ENCODE results near the gene IDH3G. TPM values are rescaled to one million over a fixed set of nuclear protein-coding genes. Genes with fewer than 3 reads are reported as not detected.

The IDH3G gene
- total RNA-seq, 1 experiment from 2014 or later, result 43.2 TPM

- no peak overlapping the region for H3K4me3 Mint-ChIP-seq
- Histone ChIP-seq H3K14ac (ENCODE audit: insufficient read depth, low read length) (no peak overlapping the region; the same call in 1 of the 2 replicates), H3K9ac (ENCODE audit: extremely low read depth, insufficient read length, low read length) (no peak overlapping the region), H3K23ac (ENCODE audit: insufficient read length, low read depth, low read length) (no peak overlapping the region), H3K18ac (ENCODE audit: insufficient read length, low read depth, low read length) (no peak overlapping the region), H3K27ac (ENCODE audit: insufficient read length, low read depth, low read length) (no peak overlapping the region), H4K91ac (ENCODE audit: insufficient read length, low read depth, low read length) (no peak overlapping the region), H3K4ac (ENCODE audit: low read depth, low read length) (no peak overlapping the region), H2BK20ac (ENCODE audit: low read depth, low read length, poor library complexity, severe bottlenecking) (no peak overlapping the region), H3T11ph (ENCODE audit: low read length) (no peak overlapping the region), H3K4me1 (ENCODE audit: insufficient read depth, low read length) (no peaks in the 10 kb centered on the region), H2BK120ac (ENCODE audit: low read depth, low read length, poor library complexity, severe bottlenecking) (no peak overlapping the region), H2BK5ac (ENCODE audit: insufficient read length, low read length) (no peak overlapping the region), H3K79me2 (ENCODE audit: insufficient read depth, low read length) (peaks cover 4% of the 10 kb centered on the region; the same call in 1 of the 2 replicates), H3K4me2 (ENCODE audit: insufficient read depth, insufficient read length, low read length) (no peak overlapping the region), H3K56ac (ENCODE audit: insufficient read length, low read depth, low read length) (no peak overlapping the region), H2BK12ac (ENCODE audit: insufficient read length, low read depth, low read length) (no peak overlapping the region), H3K27me3 (ENCODE audit: insufficient read depth, low read length) (no peaks in the 10 kb centered on the region), H2AFZ (ENCODE audit: low read length) (no peak overlapping the region), H3K79me1 (ENCODE audit: insufficient read depth, low read depth, low read length, poor library complexity, severe bottlenecking) (no peaks in the 10 kb centered on the region), H3K9me3 (ENCODE audit: control insufficient read depth, low read depth, low read length) (peaks cover 33% of the 10 kb centered on the region), H4K5ac (ENCODE audit: insufficient read length, low read depth, low read length) (no peak overlapping the region), H3K23me2 (ENCODE audit: insufficient read length, low read depth, low read length, poor library complexity, severe bottlenecking) (peaks cover 4% of the 10 kb centered on the region), H4K8ac (replicated peaks; ENCODE audit: insufficient read length, low read depth, low read length) (no peak overlapping the region), H2BK15ac (ENCODE audit: low read depth, low read length) (no peak overlapping the region), H4K20me1 (ENCODE audit: control insufficient read depth, insufficient read depth, insufficient read length) (no peaks in the 10 kb centered on the region), H2AK5ac (ENCODE audit: insufficient read length, low read length) (no peak overlapping the region)
- WGBS (ENCODE audit: extremely low coverage, insufficient read length, low lambda C conversion rate), result no CpG with 5 or more reads among the region's 12 CpGs
- H3K9me3 Mint-ChIP-seq, result peaks cover 60 to 74% of the 10 kb centered on the region in 2 experiments
- no peak for DNase-seq
- TF ChIP-seq, protein P1, sequence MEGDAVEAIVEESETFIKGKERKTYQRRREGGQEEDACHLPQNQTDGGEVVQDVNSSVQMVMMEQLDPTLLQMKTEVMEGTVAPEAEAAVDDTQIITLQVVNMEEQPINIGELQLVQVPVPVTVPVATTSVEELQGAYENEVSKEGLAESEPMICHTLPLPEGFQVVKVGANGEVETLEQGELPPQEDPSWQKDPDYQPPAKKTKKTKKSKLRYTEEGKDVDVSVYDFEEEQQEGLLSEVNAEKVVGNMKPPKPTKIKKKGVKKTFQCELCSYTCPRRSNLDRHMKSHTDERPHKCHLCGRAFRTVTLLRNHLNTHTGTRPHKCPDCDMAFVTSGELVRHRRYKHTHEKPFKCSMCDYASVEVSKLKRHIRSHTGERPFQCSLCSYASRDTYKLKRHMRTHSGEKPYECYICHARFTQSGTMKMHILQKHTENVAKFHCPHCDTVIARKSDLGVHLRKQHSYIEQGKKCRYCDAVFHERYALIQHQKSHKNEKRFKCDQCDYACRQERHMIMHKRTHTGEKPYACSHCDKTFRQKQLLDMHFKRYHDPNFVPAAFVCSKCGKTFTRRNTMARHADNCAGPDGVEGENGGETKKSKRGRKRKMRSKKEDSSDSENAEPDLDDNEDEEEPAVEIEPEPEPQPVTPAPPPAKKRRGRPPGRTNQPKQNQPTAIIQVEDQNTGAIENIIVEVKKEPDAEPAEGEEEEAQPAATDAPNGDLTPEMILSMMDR (conservative IDR thresholded peaks at IDR 0.05), result no peak
- H3K36me3 Mint-ChIP-seq (ENCODE audit: insufficient read depth in 1 of 3, low read depth in 3 of 3), result peaks cover 26 to 45% (median 34%) of the 10 kb centered on the region in 3 experiments
- peaks cover 6 to 7% of the 10 kb centered on the region in 2 experiments; a peak in 3 of 4 replicates for H3K4me1 Mint-ChIP-seq
- H3K27me3 Mint-ChIP-seq (ENCODE audit: low read depth), result no peaks in the 10 kb centered on the region
- no peak overlapping the region for H3K27ac Mint-ChIP-seq
Observed at GRCh38 chrX:153789654-153790053, 4.5 kb downstream of the IDH3G start.

All from H9 (cell line).